CD4-positive, alpha-beta T cell (primary cell): Measurements from ENCODE around the gene PRKAR1A. TPM values are rescaled to one million over a fixed set of nuclear protein-coding genes. Genes with fewer than 3 reads are reported as not detected.

ENCODE experiments used
- ATAC-seq: fragments of 200-7000 bp; cut with Tn5 transposase; one replicate; pipeline ENCODE4 v1.10.0; 2022; ENCODE audit warnings: mild to moderate bottlenecking; ENCODE audit not compliant: poor library complexity
- CTCF ChIA-PET: fragments of 350-600 bp; sonication (Branson Sonifier 250); formaldehyde crosslinking; loops from one replicate; lab custom pipeline; 2021; ENCODE audit warnings: antibody characterized with exemption, inconsistent platforms; lab: Charles Lee
- POLR2A ChIA-PET: fragments of 350-600 bp; sonication (Branson Sonifier 250); formaldehyde crosslinking; loops from one replicate; lab custom pipeline; 2021; ENCODE audit warnings: antibody characterized with exemption, inconsistent platforms; lab: Charles Lee
- DNase-seq, 14 experiments: peaks; one replicate each; pipeline ENCODE4 v3.0.0-alpha.2; 2013 to 2020; ENCODE audit warnings: mixed read lengths in 2 of 14
- H3K27ac ChIP-seq, 2 donors: one replicate each; pipeline versions ENCODE4 v1.5.1 to v1.7.0; 2013; ENCODE audit warnings: low read length in 2 of 2, low read depth in 1 of 2, mild to moderate bottlenecking in 1 of 2
- H3K27me3 ChIP-seq, 2 experiments: 1 replicate in 1 of 2; 2 replicates in 1 of 2; pipeline versions ENCODE4 v1.6.1 to v1.7.0; 2013; ENCODE audit warnings: low read length in 2 of 2, control low read depth in 1 of 2, mild to moderate bottlenecking in 1 of 2, moderate library complexity in 1 of 2; ENCODE audit not compliant: insufficient read depth in 2 of 2, control insufficient read depth in 1 of 2
- H3K36me3 ChIP-seq: one replicate; pipeline ENCODE4 v1.6.1; 2013; ENCODE audit warnings: low read length, control low read depth; ENCODE audit not compliant: insufficient read depth
- H3K4me1 ChIP-seq: one replicate; pipeline ENCODE4 v1.6.1; 2013; ENCODE audit warnings: low read length, control low read depth; ENCODE audit not compliant: insufficient read depth
- H3K4me3 ChIP-seq: one replicate; pipeline ENCODE4 v1.5.1; 2013; ENCODE audit warnings: mild to moderate bottlenecking, low read length, moderate library complexity
- H3K9me3 ChIP-seq, 2 experiments: 1 replicate in 1 of 2; 2 replicates in 1 of 2; pipeline versions ENCODE4 v1.6.1 to v1.7.0; 2013; ENCODE audit warnings: low read length in 2 of 2, mild to moderate bottlenecking in 2 of 2, control low read depth in 1 of 2, moderate library complexity in 1 of 2; ENCODE audit not compliant: control insufficient read depth in 1 of 2, insufficient read depth in 1 of 2
- H3K27ac Mint-ChIP-seq: one replicate; pipeline ENCODE4 v1.8.0; 2020; ENCODE audit warnings: mixed read lengths
- H3K27me3 Mint-ChIP-seq: one replicate; pipeline ENCODE4 v1.8.0; 2021; ENCODE audit warnings: mixed read lengths
- H3K36me3 Mint-ChIP-seq: one replicate; pipeline ENCODE4 v1.8.0; 2021; ENCODE audit warnings: low read depth, mixed read lengths
- H3K4me1 Mint-ChIP-seq: one replicate; pipeline ENCODE4 v1.8.0; 2021; ENCODE audit warnings: low read depth, mixed read lengths
- H3K4me3 Mint-ChIP-seq: one replicate; pipeline ENCODE4 v1.8.0; 2020; ENCODE audit warnings: mild to moderate bottlenecking, mixed read lengths
- H3K9me3 Mint-ChIP-seq: one replicate; pipeline ENCODE4 v1.8.0; 2020; ENCODE audit warnings: mixed read lengths
- intact Hi-C, 2 experiments: fragments of 100-400 bp; cut with DNase I in 1 of 2; cut with micrococcal nuclease in 1 of 2; formaldehyde crosslinking; loops; one replicate each; pipeline versions ENCODE4 v1.15.1 to v1.9.0; 2023 to 2025; cut with DNase I, micrococcal nuclease
- total RNA-seq, 174 experiments: library from RNA in 2 of 174; stranded (reverse) in 2 of 174; gene quantifications; one replicate each; pipeline ENCODE4 v1.2.3 and lab custom pipeline; 2021 to 2026
- TF ChIP-seq, protein P1 (sequence below): fragments of 200-600 bp; IDR thresholded peaks from one replicate; pipeline ENCODE4 v1.8.0; 2022; ENCODE audit warnings: antibody characterized with exemption, mild to moderate bottlenecking

The PRKAR1A gene
- total RNA-seq, 2 experiments from 2014 or later, result 88.8 to 89.1 TPM

- Histone ChIP-seq H3K9me3 (no peaks in the 10 kb centered on the region), H3K27ac (no peak overlapping the region), H3K36me3 (no peaks in the 10 kb centered on the region), H3K4me1 (peaks cover 10% of the 10 kb centered on the region), H3K27me3 (peaks cover 11 to 51% of the 10 kb centered on the region in 2 experiments), H3K4me3 (no peak overlapping the region)
- POLR2A ChIA-PET, result no interaction called here
- TF ChIP-seq, protein P1, sequence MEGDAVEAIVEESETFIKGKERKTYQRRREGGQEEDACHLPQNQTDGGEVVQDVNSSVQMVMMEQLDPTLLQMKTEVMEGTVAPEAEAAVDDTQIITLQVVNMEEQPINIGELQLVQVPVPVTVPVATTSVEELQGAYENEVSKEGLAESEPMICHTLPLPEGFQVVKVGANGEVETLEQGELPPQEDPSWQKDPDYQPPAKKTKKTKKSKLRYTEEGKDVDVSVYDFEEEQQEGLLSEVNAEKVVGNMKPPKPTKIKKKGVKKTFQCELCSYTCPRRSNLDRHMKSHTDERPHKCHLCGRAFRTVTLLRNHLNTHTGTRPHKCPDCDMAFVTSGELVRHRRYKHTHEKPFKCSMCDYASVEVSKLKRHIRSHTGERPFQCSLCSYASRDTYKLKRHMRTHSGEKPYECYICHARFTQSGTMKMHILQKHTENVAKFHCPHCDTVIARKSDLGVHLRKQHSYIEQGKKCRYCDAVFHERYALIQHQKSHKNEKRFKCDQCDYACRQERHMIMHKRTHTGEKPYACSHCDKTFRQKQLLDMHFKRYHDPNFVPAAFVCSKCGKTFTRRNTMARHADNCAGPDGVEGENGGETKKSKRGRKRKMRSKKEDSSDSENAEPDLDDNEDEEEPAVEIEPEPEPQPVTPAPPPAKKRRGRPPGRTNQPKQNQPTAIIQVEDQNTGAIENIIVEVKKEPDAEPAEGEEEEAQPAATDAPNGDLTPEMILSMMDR, result no peak
- DNase-seq (no peak), ATAC-seq (no peak)
- peaks cover 18% of the 10 kb centered on the region for H3K4me1 Mint-ChIP-seq
- H3K27me3 Mint-ChIP-seq, result peaks cover 78% of the 10 kb centered on the region
- no peak overlapping the region for H3K27ac Mint-ChIP-seq
- H3K9me3 Mint-ChIP-seq, result no peaks in the 10 kb centered on the region
- H3K4me3 Mint-ChIP-seq, result no peak overlapping the region
- no peaks in the 10 kb centered on the region for H3K36me3 Mint-ChIP-seq
- intact Hi-C loops, result no loop called here
- CTCF ChIA-PET, result no interaction called here
Observed at GRCh38 chr17:68594552-68594951, 82.3 kb downstream of the PRKAR1A start.

GRCh38 chr17:68595496-68595895 is 83.3 kb downstream of the PRKAR1A start:
- Mint-ChIP-seq H3K27me3 (peaks cover 82% of the 10 kb centered on the region), H3K4me3 (no peak overlapping the region), H3K27ac (no peak overlapping the region), H3K36me3 (no peaks in the 10 kb centered on the region), H3K9me3 (no peaks in the 10 kb centered on the region), H3K4me1 (peaks cover 22% of the 10 kb centered on the region)
- Histone ChIP-seq H3K27ac (no peak overlapping the region), H3K4me3 (no peak overlapping the region), H3K36me3 (no peaks in the 10 kb centered on the region), H3K9me3 (peaks cover 0 to 7% of the 10 kb centered on the region in 2 experiments), H3K4me1 (peaks cover 18% of the 10 kb centered on the region), H3K27me3 (peaks cover 17 to 56% of the 10 kb centered on the region in 2 experiments)
- DNase-seq (no peak), ATAC-seq (no peak)
- TF ChIP-seq, protein P1, result no peak
- POLR2A ChIA-PET, result no interaction called here
- CTCF ChIA-PET, result no interaction called here
- intact Hi-C loops, result no loop called here

- Mint-ChIP-seq H3K4me3 (no peak overlapping the region), H3K4me1 (peaks cover 22% of the 10 kb centered on the region), H3K27me3 (peaks cover 82% of the 10 kb centered on the region), H3K36me3 (no peaks in the 10 kb centered on the region), H3K9me3 (no peaks in the 10 kb centered on the region), H3K27ac (no peak overlapping the region)
- H3K9me3 ChIP-seq, result peaks cover 0 to 7% of the 10 kb centered on the region in 2 experiments
- DNase-seq (no peak), ATAC-seq (peak; percentile 34)
- peaks cover 21% of the 10 kb centered on the region for H3K4me1 ChIP-seq
- ChIA-PET CTCF (no interaction called here), POLR2A (no interaction called here)
- H3K27me3 ChIP-seq, result peaks cover 17 to 56% of the 10 kb centered on the region in 2 experiments
- no peak overlapping the region for H3K4me3 ChIP-seq
- H3K27ac ChIP-seq, result no peak overlapping the region
- no peaks in the 10 kb centered on the region for H3K36me3 ChIP-seq
- intact Hi-C loops, result no loop called here
- TF ChIP-seq, protein P1, result no peak
Observed at GRCh38 chr17:68595986-68596385, 83.8 kb downstream of the PRKAR1A start.
